Stimulated activated CD8-positive, alpha-beta memory T cell treated with anti-CD3 and anti-CD28 coated beads, Interleukin-7, amount 100 ng/mL, for 1 hour (primary cell): ENCODE results near the gene RTN4.
"Not testable (repeated sequence)": the region's sequence is repeated elsewhere in the genome, so short reads cannot be mapped to it uniquely, and the experiment has no call there.

Source experiments
- DNase-seq, 2 donors: peaks; one replicate each; pipeline ENCODE4 v3.0.0-alpha.2; 2020; ENCODE audit warnings: low read depth in 2 of 2

Gene RTN4

DNA sequence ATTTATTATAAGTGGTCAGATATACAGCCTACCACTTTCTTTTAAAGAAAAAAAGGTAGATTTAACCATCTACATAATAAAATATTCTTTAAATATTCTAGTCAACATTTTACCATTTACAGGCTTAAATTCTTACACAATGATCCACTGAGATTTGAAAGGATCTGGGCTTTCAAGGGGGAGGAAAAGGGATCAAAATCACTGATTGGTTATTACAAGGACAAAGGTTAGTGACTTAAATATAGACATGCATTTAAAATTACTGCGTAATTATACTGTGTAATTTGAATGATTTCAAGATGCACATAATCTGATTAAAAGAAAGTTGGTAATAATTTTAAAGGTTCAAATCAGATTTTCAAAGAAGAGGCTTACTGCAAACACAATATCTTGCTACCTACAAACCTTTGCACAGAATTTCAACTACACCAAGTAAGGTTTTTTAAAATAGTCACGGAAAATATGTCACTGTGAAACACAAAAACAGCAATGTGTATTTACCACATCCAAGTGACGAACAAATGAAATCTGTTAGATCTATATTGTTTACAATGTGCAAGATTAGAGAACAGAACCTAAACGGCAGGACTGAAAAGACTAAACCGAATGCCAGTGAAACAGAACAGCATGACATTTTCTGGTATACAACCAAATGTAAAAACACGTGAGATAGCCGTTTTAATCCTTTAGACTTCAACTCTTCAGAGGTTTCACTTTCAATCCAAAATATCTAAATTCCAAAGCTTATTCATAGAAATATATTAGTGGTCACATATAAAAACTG is 40.8 kb downstream of the RTN4 start:
- DNase-seq, result no peak

DNA sequence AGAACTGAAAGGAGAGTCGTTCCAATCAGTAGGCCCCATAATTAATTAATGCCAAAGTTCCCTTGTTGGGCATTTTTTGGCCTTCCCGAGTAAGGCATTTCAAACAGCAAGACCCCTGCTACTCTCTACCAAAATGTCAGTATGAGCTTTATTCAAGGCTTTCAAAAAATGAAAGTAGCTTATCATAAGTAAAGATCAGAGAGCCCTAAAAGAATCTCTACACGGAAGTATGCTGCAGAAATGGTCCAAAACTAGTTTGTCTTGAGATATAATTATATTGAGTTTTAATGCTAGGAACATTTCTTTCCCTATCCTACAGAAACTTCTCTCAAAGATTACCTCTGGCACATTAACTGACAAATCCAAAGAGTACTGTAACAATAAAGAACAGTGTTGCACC is 43.9 kb downstream of the RTN4 start:
- DNase-seq, result no peak

DNA sequence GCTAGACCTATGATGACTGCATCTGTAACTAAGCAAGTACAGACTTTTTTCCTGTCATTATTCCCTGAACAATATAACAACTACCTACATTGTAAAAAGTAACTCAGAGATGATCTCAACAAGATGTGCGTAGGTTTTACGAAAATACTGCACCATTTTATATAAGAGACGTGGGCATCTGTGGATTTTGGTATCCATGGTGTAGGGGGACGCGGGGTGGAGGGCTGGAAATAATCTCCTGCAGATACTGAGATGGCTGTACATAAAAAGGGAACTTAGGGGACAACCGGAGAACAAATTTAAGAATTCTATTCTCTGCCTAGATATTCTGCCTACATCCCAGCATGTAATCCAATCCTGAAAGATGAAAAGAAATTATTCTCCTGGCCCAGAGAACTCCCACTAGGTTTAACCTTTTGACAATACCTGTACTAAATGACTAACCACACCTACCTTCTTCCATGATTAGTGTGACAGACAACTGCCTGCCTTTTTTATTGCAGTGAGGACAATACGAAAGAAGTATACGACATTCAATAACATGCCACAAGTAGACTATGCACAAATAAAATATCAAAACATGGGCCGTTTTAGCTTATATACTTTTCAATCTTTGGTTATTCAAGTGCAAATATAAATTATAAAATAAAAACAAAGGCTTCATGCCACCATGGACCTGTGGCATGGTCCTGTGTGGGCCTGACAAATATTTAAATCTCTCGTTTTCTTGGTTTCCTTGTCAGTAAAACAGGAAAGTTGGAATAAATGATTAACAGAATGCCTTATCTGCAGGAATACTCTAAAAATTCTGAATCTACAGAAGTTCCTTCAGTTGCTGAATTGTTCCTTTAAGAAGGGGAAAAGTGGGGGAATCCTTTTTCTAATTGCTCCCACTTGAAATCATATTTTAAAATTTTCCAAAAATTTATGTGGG is 46.3 kb downstream of the RTN4 start:
- no peak for DNase-seq

DNA sequence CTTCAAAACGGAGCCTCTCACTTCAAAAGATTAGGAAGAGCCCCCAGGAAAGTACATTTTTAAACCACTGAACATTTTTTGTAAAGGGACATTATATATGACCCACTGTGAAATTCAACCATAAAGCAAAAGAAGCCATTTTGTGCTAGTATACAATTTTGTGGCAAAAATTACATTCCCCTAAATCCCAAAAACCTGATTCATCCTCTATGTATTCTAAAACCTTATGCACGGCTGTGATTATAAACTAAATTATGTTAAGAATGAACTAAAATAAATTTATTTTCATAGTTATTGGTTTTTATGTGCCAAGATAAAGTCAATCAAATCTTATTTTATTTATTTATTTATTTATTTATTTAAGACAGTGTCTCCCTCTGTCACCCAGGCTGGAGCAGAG is 48.5 kb downstream of the RTN4 start:
- no peak for DNase-seq

DNA sequence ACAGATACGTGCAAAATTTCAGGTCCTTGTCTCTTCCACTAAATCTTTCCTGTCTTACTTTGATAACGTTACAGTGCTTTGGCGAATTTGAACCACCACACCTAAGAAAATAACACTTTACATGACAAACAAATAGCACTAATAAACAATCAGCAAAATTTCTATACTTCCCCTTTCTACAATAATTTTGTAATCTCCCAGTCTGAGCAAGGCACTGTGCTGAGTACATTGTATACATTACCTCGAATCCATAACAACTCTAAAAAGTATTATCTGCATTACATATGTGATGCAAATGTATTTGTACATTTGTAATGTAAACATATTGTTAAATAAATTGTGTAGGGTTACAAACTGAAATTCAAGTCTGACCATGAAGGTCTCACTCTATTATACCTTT is 49.9 kb downstream of the RTN4 start:
- no peak for DNase-seq

DNA sequence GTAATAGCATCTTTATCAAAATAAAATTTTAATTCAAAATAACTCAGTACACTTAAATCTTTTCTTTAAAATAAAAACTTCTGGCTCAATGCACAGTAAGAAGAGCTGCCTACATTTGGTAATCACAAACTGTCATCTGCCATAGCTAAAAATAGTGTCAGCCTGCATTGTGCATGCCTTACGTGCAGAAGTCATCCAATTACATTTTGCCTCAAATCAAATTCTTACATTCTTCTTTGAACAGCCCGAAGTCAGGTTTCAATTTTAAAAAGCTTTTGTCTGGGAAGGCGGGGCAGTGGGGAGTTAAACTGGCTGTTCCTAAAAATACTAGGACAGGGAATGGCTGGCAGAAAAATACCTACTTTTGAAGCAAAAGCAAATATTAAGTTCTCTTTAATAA is 51.1 kb downstream of the RTN4 start:
- DNase-seq, result no peak

DNA sequence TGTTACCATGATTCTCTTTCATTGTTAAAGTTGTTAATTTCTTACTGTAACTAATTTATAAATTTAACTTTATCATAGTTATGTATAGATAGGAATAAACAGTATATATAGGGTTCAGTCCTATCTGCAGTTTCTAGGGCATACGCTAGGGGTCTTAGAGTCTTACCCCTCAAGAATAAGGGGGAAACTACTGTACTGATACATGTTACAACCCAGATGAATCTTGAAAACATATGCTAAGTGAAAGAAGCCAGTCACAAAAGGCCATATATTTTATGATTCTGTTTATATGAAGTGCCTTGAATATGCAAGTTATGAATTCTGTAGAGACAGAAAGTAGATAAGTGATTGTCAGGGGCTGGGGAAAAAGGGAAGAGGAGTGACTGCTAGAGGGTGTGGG is 52.4 kb downstream of the RTN4 start:
- no peak for DNase-seq

DNA sequence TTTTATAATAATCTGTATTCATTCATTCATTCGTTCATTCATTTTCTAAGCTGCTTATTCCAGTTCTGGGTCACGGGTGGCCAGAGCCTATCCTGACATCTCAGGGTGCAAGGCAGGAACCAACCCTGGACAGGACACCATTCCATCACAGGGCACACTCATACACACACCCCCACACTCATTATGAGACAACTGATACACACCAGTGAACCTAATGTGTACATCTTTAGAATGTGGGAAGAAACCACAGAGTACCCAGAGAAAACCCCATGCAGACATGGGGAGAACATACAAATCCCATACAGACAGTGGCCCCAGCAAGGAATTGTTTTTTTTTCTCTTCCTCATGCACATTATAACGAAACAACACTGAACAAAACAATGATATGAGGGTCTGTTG is 54.7 kb downstream of the RTN4 start:
- no peak for DNase-seq

DNA sequence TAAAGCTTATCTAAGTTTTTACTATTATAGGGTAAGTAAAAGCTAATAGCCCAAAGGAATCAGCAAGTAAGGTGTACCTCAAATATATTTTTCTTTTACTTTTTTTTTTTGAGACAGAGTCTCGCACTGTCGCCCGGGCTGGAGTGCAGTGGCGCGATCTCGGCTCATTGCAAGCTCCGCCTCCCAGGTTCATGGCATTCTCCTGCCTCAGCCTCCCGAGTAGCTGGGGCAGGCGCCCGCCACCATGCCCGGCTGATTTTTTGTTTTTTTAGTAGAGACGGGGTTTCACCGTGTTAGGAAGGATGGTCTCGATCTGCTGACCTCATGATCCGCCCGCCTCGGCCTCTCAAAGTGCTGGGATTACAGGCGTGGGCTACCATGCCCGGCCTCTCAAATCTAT is 59.6 kb downstream of the RTN4 start:
- DNase-seq, result not testable (repeated sequence)

DNA sequence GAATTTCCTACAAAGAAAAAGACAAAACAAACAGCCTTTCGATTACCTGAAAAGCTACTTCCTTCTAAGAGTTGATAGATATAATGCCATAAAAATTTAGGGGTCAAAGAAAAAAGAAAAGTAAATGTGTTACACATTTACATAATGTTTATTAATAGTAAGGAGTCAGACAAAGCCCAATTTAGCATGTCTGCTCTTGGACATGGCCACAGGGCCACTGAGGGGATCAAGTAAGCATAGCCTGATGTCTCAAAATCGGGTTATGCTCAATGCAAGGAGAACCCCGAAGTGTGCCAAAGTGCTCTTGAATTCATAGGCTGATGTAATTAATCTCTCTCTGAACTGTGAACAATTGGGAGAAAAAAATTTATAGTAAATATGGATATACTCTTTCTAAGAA is 61.6 kb downstream of the RTN4 start:
- DNase-seq, result no peak

DNA sequence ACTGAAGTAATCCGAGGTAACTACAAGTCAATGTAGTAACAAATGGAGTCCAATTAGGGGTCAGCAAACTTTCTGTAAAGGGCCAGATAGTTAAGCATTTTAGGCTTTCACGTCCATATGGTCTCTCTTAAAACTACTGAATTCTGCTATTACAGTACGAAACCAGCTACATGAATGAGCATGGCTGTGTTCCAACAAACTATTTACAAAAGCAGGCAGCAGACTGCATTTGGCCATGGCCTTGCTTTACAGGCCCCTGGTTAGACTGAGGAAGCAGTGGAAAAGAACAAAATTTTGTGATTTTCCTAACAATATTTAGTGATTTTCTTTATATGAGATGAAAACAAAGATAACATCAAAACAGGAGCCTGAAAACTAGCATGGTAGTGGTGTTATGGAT is 64.0 kb downstream of the RTN4 start:
- DNase-seq, result no peak

DNA sequence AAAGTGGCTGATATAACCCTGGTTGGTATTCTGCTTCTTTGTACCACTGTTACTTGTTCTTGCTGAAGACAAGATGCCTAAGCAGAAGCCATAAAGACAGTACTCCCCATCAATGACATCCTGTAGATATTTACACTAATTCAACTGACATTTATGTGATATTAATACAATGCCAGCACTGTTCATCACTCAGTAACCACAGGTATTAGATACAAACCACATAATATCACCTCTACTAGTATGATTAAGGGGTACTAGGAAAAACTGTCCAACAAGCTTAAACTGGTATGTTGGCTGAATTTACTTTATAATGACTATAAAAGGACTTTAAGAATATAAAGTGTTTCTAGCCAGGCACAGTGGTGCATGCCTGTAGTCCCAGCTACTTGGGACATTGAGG is 65.8 kb downstream of the RTN4 start:
- no peak for DNase-seq

DNA sequence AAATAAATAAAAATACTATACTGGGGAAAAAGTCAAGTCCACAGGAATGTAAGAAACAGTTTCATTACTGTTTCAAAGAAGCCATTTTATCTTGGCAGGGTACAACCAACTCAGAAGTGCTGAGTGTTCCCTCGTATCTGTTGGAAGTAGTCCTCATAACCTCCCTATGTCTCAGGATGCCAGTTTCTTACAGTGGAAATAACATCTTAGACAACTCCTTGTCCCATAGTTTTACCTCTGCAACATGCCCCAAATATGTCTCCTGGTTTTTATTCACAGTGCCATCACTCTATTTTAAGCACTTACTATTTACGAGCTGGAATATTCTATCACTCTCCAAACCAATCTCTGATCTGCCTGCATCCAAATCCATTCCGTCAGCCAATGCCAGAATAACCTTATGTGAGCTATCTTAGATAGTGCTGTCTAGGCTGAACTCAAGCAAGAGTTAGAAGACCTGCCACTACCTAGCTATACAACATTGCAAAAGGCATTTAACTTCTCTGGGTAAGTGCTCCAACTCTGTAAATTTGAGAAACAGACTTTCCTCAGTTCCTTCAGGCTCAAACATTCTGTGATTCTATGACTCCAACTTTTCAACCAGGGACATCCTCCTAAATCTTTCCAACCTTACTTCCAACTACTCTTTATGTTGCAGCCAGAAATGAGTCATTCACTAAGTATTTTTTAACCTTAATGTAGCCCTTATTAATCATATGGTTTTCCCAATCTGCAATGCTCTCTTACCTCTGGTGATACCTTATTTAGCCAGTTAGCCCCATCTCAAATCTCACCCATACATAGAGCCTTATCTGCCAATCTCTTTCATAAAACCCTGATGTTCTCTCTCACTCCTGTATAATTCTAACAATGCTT is 66.7 kb downstream of the RTN4 start:
- no peak for DNase-seq

DNA sequence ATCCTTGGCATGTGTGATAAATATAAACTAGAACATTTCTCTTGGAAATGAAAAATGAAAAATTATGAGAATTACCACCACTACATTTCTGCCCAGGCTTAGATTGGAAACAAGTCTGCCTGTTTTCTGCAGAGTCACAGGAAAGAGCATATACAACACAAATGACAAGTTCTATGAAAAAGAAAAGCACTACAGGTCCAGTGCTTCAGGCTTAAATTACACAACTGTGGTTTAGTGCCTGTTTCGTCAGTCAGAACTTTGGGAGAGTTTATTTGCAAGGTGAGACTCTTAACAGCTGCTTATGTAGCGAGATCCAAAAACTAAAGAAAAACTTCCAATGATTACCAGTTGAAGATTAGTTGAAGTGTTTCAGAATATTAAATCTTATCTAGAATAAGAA is 68.9 kb downstream of the RTN4 start:
- no peak for DNase-seq

DNA sequence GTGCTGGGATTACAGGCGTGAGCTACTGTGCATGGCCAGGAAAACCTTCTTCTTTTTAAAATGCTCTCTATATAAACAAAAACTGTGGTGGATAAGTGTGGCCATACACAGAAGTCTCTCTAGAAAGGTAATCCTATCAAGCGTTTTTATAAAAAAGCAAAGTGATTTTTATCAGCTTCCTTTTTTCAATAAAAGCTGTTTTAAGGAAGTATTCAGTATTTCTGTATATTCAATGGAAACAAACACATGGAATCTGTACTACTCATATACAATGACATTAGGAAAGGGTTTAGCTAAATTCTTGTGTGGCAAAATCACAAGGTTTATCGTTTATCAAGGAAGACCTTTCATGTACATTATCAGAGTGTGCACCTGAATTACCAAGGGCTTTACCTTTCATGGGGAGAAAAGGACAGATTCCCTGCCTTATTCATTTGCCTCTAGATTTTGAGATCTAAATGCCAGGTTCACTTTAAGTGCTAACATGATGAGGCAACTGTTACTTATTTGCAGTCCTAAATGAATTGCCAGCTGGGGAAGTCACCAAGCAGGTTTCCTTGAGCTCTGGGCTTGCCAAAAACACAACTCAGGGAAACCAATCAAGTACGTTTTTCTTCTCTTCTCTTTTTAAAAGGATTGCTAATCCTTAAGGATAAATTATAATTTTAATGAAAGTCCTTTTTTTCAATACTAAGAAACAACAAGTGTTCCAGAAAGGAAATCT is 70.8 kb downstream of the RTN4 start:
- DNase-seq, result no peak

DNA sequence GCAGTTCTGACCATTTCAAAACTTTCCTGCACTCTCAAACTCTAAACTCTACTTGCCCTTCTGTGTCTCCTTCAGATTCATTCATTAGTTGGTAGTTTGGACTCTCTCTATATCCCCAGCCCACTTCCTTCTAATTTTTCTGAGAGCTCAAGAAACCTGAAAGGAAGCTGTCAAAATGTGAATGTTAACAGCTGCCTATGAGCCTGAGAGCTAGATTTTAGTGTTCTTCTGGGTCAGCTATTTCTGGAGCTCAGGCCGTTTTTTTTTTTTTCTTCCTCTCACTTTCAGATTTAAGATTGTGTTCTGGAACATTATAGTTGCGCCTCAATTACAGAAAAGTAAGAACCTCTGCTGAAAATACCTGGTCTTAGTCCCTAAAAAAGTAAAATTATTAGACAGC is 73.1 kb downstream of the RTN4 start:
- DNase-seq, result no peak

DNA sequence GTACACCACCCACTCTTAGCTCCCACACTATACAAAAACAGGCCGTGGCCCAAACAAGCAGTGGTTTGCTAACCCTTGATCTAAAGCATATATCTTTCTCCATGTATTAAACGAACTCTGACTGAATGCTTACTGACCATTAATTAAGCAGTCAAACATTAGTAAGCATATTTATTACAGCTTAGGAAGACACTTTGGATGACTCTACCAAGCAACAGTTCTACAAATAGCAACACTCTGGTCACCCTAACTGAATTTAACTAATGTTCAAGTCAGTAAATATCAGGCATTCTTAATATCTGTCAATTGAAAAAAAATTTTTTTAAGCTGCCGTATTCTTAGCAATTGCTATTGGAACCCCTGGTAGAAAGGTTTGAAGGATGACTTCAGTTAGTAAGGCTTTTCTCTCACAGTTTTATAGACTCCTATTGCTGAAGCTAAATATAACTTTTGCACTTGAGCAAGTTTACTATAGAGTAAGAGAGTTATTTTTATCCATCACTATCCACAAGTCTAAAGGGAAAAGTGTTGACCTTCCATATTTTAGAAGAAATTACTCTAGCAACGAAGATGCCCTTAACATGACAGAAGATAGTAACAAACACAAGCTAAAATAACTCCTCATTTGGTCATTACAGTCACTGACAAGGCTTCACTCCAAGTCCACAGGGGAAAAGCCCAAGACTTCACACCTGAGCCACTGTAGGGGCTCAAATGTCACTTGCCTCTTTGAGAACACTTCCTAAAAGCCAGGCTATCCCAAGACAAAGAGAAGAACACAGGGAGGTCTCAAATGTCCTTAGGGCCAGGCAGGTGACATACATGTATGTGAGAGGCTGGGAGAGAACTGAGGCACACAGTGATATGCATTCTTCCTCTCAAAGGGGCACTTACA is 74.4 kb downstream of the RTN4 start:
- DNase-seq, result no peak

DNA sequence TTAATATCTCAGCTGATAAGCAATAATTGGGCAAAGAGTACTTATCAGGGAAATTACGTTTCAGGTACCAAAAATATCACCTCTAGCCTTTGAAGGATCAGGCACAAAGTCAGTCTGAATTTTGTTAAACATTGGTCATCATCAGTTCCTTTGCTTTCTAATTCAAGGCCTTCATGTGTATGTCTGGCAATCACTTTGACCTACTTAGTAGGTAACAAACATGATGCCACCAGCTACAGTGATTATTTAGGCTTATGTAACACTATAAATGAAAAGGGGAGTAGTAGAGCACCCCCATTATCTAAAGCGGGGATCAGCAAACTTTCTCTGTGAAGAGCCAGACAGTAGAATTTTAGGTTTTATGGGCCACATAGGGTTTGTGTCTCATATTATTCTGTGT is 75.1 kb downstream of the RTN4 start:
- no peak for DNase-seq

DNA sequence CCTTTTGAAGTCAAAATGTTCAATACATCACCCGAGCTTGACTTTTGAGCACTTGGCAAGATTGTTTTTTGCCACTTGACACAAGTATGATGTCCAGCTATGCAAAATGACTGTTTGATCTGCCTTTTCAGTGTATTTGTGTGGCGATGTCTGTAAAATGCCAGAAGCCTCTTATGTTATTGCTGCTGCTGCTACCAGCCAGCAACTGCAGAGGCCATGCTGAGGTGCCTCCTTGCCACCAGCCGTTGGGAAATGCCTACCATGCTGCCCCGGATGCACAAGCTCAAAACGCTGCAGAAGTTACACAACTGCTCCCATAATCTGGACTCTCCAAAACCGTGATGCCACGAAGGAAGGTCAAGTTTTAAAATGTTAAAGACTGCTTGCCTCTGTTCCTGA is 80.3 kb downstream of the RTN4 start:
- DNase-seq, result no peak

DNA sequence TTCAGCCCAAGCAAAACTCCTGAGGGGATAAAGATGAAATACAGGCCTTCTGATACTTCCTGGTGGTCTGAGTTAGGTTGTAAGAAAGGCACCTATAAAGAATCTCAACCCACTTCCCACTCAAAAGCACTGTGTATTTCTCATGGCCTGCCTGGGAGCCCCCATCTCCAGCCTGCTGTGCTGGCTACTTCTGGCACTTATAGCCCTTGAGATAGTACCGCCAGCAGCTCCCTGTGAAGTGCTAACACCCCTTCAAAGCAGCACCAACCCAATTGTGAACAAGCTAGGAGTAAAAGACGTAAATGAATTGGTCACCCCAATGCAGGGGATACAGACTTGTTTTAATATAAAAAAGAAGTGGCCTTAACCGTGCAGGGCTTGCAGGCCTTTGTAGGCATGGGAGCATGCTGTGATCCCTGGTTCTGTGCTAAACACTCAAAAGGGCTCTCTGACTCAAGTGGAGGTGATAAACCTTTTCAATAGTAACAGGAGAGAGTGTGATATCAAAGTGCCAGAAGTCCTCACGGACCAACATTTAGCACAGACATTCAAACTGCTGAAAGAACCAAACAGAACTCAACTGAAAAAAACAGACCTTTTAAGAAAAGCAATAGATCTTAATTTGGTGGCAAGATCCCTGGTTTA is 80.8 kb downstream of the RTN4 start:
- no peak for DNase-seq
